K562 (cell line): ENCODE measurements around the gene TRIP6.

Experiments
- HDAC2 ChIP-seq: fragments of 450-650 bp; IDR thresholded peaks from 2 replicates; pipeline ENCODE4 v1.6.1; 2016; ENCODE audit warnings: mild to moderate bottlenecking
- YY1 ChIP-seq, 3 experiments: IDR thresholded peaks; 2 replicates each; pipeline ENCODE4 v1.6.1; 2011; ENCODE audit warnings: low read length in 2 of 3, mild to moderate bottlenecking in 2 of 3, moderate library complexity in 2 of 3, borderline replicate concordance in 1 of 3, control low read depth in 1 of 3, low read depth in 1 of 3; ENCODE audit not compliant: insufficient read depth in 3 of 3, insufficient replicate concordance in 2 of 3, control insufficient read depth in 1 of 3, insufficient read length in 1 of 3; ENCODE audit errors: extremely low read depth in 1 of 3
- ZFP30 ChIP-seq: fragments of 250-450 bp; sonication (Bioruptor Pico); IDR thresholded peaks from 2 replicates; pipeline ENCODE4 v1.8.0; 2022; ENCODE audit warnings: moderate library complexity, mild to moderate bottlenecking, inconsistent platforms, borderline replicate concordance
- ZFX ChIP-seq: sonication (generic); formaldehyde crosslinking; IDR thresholded peaks from 2 replicates; pipeline ENCODE4 v1.8.0; 2022; ENCODE audit warnings: mild to moderate bottlenecking, missing genetic modification reagents, moderate library complexity
- TF ChIP-seq, protein P1 (sequence below), 3 experiments: IDR thresholded peaks in 2 of 3; conservative IDR thresholded peaks in 1 of 3; 2 replicates each; pipeline ENCODE4 v1.5.1; 2011 to 2012; ENCODE audit warnings: low read length in 3 of 3, mild to moderate bottlenecking in 3 of 3, control low read depth in 2 of 3, improper control_type of control experiment in 1 of 3, inconsistent platforms in 1 of 3, low read depth in 1 of 3, mixed read lengths in 1 of 3, moderate library complexity in 1 of 3; ENCODE audit not compliant: insufficient read depth in 2 of 3
- TF ChIP-seq, protein P2 (sequence below): fragments of 250-450 bp; sonication (Bioruptor Pico); IDR thresholded peaks from 2 replicates; pipeline ENCODE4 v1.6.1; 2021; ENCODE audit warnings: mild to moderate bottlenecking
- TF ChIP-seq, protein P3 (sequence below), 2 experiments: fragments of 450-650 bp; formaldehyde crosslinking in 1 of 2; IDR thresholded peaks; 2 replicates each; pipeline versions ENCODE4 v1.4.0 to v1.6.1; 2014 to 2020; ENCODE audit warnings: mild to moderate bottlenecking in 2 of 2, borderline replicate concordance in 1 of 2, low read depth in 1 of 2
- TF ChIP-seq, protein P4 (sequence below): sonication (generic); formaldehyde crosslinking; IDR thresholded peaks from 2 replicates; pipeline ENCODE4 v1.8.1; 2023; ENCODE audit warnings: mild to moderate bottlenecking, missing genetic modification reagents

DNA sequence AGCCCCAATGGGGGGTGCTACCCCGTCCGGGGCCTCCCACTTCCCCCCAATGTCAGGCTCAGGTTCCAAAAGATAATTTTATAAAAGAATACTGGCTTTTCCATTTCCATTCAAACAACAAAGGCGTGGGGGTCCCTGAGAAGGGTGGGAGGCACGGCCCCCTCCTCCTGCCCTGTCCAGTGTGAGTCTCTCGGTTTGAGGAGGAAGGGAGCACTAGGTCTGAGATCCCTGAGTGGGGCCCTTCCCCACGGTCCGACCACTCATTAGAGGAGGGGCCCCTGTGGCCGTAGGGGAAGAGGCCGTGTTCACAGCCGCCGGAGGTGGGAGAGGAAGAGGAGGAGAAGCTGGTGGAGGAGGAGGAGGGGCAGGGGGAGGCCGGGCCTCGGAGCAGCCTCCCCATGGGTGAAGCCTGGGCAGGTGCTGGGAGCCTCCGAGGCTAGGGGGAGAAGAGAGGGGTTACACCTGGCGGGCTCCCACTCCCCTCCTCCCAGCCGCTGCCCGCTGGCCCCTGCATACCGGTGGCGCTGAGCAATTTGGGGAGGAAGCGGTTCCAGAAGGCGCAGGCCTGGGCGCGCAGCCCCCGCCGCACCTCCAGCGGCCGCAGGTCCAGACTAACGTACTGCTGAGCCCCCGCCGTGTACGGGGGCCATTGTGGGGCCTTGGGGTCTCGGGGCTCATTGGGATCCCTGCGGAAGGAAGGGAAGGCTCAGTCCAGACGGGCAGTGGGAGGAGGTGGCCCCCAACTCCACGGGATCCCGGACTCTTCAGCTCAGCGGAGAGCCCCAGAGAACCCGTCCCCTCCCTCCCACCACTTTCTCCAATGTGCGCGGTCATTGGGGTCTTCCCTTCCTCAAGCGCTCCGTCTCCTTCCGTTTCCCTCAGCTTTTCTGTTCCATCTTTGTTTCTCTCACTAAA, 23.7 kb downstream of the TRIP6 start:
- TF ChIP-seq HDAC2, result no peak
- TF ChIP-seq, protein P1, sequence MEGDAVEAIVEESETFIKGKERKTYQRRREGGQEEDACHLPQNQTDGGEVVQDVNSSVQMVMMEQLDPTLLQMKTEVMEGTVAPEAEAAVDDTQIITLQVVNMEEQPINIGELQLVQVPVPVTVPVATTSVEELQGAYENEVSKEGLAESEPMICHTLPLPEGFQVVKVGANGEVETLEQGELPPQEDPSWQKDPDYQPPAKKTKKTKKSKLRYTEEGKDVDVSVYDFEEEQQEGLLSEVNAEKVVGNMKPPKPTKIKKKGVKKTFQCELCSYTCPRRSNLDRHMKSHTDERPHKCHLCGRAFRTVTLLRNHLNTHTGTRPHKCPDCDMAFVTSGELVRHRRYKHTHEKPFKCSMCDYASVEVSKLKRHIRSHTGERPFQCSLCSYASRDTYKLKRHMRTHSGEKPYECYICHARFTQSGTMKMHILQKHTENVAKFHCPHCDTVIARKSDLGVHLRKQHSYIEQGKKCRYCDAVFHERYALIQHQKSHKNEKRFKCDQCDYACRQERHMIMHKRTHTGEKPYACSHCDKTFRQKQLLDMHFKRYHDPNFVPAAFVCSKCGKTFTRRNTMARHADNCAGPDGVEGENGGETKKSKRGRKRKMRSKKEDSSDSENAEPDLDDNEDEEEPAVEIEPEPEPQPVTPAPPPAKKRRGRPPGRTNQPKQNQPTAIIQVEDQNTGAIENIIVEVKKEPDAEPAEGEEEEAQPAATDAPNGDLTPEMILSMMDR (IDR thresholded peaks at IDR 0.05 in 2 of 3, conservative IDR thresholded peaks at IDR 0.05 in 1 of 3; ENCODE audit: insufficient read depth in 2 of 3, low read depth in 1 of 3, low read length in 3 of 3), result no peak
- TF ChIP-seq YY1 (IDR thresholded peaks at IDR 0.05; ENCODE audit: borderline replicate concordance in 1 of 3, control insufficient read depth in 1 of 3, extremely low read depth in 1 of 3, insufficient read depth in 3 of 3, insufficient read length in 1 of 3, insufficient replicate concordance in 2 of 3, low read depth in 1 of 3, low read length in 2 of 3), result peak in 1 of 3 experiments; percentile 7
- TF ChIP-seq ZFX (CRISPR knock-in tag), result no peak
- TF ChIP-seq, protein P2, sequence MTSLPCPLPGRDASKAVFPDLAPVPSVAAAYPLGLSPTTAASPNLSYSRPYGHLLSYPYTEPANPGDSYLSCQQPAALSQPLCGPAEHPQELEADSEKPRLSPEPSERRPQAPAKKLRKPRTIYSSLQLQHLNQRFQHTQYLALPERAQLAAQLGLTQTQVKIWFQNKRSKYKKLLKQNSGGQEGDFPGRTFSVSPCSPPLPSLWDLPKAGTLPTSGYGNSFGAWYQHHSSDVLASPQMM (CRISPR knock-in tag), result no peak
- TF ChIP-seq, protein P3, sequence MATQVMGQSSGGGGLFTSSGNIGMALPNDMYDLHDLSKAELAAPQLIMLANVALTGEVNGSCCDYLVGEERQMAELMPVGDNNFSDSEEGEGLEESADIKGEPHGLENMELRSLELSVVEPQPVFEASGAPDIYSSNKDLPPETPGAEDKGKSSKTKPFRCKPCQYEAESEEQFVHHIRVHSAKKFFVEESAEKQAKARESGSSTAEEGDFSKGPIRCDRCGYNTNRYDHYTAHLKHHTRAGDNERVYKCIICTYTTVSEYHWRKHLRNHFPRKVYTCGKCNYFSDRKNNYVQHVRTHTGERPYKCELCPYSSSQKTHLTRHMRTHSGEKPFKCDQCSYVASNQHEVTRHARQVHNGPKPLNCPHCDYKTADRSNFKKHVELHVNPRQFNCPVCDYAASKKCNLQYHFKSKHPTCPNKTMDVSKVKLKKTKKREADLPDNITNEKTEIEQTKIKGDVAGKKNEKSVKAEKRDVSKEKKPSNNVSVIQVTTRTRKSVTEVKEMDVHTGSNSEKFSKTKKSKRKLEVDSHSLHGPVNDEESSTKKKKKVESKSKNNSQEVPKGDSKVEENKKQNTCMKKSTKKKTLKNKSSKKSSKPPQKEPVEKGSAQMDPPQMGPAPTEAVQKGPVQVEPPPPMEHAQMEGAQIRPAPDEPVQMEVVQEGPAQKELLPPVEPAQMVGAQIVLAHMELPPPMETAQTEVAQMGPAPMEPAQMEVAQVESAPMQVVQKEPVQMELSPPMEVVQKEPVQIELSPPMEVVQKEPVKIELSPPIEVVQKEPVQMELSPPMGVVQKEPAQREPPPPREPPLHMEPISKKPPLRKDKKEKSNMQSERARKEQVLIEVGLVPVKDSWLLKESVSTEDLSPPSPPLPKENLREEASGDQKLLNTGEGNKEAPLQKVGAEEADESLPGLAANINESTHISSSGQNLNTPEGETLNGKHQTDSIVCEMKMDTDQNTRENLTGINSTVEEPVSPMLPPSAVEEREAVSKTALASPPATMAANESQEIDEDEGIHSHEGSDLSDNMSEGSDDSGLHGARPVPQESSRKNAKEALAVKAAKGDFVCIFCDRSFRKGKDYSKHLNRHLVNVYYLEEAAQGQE (IDR thresholded peaks at IDR 0.05; ENCODE audit: borderline replicate concordance), result no peak
- TF ChIP-seq, protein P3 (CRISPR knock-in tag; IDR thresholded peaks at IDR 0.05; ENCODE audit: low read depth), result no peak
- no peak for TF ChIP-seq ZFP30 (CRISPR knock-in tag)
- TF ChIP-seq, protein P4, sequence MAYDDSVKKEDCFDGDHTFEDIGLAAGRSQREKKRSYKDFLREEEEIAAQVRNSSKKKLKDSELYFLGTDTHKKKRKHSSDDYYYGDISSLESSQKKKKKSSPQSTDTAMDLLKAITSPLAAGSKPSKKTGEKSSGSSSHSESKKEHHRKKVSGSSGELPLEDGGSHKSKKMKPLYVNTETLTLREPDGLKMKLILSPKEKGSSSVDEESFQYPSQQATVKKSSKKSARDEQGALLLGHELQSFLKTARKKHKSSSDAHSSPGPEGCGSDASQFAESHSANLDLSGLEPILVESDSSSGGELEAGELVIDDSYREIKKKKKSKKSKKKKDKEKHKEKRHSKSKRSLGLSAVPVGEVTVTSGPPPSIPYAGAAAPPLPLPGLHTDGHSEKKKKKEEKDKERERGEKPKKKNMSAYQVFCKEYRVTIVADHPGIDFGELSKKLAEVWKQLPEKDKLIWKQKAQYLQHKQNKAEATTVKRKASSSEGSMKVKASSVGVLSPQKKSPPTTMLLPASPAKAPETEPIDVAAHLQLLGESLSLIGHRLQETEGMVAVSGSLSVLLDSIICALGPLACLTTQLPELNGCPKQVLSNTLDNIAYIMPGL (CRISPR knock-in tag), result no peak
